Mononuclear cell (primary cell): Measurements from ENCODE around the gene RPA4. TPM values are rescaled to one million over a fixed set of nuclear protein-coding genes. Genes with fewer than 3 reads are reported as not detected.

Experiments used
- H3K27me3 ChIP-seq: 2 replicates; pipeline ENCODE4 v1.6.0; 2011; ENCODE audit warnings: low read length, control low read depth; ENCODE audit not compliant: insufficient read depth
- H3K4me1 ChIP-seq: 2 replicates; pipeline ENCODE4 v1.5.1; 2011; ENCODE audit warnings: mild to moderate bottlenecking, low read length, control low read depth; ENCODE audit not compliant: insufficient read depth
- H3K4me3 ChIP-seq: 2 replicates; pipeline ENCODE4 v1.5.1; 2011; ENCODE audit warnings: mild to moderate bottlenecking, low read length, moderate library complexity
- H3K9me3 ChIP-seq: 2 replicates; pipeline ENCODE4 v1.5.1; 2011; ENCODE audit warnings: low read depth, mild to moderate bottlenecking, control low read depth, low read length
- total RNA-seq: library from RNA; depleted of rRNA; stranded (reverse); fragments of >200 nt; gene quantifications from one replicate; pipeline ENCODE4 v1.2.3, GENCODE V29; 2012

RPA4 gene
- total RNA-seq, 1 donor, result 0.42 TPM

- no peaks in the 10 kb centered on the region for H3K4me1 ChIP-seq
- no peaks in the 10 kb centered on the region for H3K9me3 ChIP-seq
- H3K4me3 ChIP-seq, result no peak overlapping the region
- H3K27me3 ChIP-seq, result no peaks in the 10 kb centered on the region
These were observed 25.6 kb downstream of the RPA4 start for GRCh38 chrX:96909291-96909690.

GRCh38 chrX:96918864-96919263, 35.2 kb downstream of the RPA4 start:
- H3K4me1 ChIP-seq, result no peaks in the 10 kb centered on the region
- no peaks in the 10 kb centered on the region for H3K27me3 ChIP-seq
- H3K9me3 ChIP-seq, result no peaks in the 10 kb centered on the region
- H3K4me3 ChIP-seq, result no peak overlapping the region

GRCh38 chrX:96919672-96920071, 36.0 kb downstream of the RPA4 start:
- Histone ChIP-seq H3K4me1 (no peaks in the 10 kb centered on the region), H3K4me3 (no peak overlapping the region), H3K27me3 (no peaks in the 10 kb centered on the region), H3K9me3 (no peaks in the 10 kb centered on the region)

GRCh38 chrX:96924581-96924980, 40.9 kb downstream of the RPA4 start:
- no peaks in the 10 kb centered on the region for H3K4me1 ChIP-seq
- no peaks in the 10 kb centered on the region for H3K27me3 ChIP-seq
- no peaks in the 10 kb centered on the region for H3K9me3 ChIP-seq
- H3K4me3 ChIP-seq, result no peak overlapping the region

DNA sequence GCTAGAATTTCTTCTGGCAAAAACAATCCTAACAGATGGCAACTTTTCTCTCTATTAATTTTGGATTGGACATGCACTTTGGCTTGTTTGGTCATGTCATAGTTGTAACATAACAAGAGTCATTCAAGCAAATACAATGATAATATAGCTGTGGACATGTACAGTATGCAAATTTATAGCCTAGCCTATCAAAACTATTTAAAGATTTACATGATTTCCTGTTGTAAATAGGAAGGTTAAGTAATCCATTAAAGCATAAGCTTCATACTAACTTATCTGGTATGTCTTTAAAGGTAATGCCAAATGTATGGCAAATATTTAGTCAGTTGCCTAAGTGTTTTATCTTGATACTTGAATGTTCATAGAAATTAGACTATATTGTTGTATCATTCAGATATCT, 45.3 kb downstream of the RPA4 start:
- Histone ChIP-seq H3K4me3 (no peak overlapping the region), H3K27me3 (no peaks in the 10 kb centered on the region), H3K9me3 (no peaks in the 10 kb centered on the region), H3K4me1 (no peaks in the 10 kb centered on the region)

Other genes with a start within 250 kb of the RPA4 start
- 31.0 TPM for gene DIAPH2, start 199.1 kb upstream of the RPA4 start, total RNA-seq